HG02610 (cell line): ENCODE data around the gene TLCD4.
"Not testable (repeated sequence)": the region's sequence is repeated elsewhere in the genome, so short reads cannot be mapped to it uniquely, and the experiment has no call there.

Source experiments
- ATAC-seq: cut with Tn5 transposase; IDR thresholded peaks from one replicate; pipeline ENCODE4 v1.9.1; 2021; ENCODE audit warnings: mild to moderate bottlenecking, moderate library complexity; ENCODE audit not compliant: unreplicated experiment

TLCD4 gene

DNA sequence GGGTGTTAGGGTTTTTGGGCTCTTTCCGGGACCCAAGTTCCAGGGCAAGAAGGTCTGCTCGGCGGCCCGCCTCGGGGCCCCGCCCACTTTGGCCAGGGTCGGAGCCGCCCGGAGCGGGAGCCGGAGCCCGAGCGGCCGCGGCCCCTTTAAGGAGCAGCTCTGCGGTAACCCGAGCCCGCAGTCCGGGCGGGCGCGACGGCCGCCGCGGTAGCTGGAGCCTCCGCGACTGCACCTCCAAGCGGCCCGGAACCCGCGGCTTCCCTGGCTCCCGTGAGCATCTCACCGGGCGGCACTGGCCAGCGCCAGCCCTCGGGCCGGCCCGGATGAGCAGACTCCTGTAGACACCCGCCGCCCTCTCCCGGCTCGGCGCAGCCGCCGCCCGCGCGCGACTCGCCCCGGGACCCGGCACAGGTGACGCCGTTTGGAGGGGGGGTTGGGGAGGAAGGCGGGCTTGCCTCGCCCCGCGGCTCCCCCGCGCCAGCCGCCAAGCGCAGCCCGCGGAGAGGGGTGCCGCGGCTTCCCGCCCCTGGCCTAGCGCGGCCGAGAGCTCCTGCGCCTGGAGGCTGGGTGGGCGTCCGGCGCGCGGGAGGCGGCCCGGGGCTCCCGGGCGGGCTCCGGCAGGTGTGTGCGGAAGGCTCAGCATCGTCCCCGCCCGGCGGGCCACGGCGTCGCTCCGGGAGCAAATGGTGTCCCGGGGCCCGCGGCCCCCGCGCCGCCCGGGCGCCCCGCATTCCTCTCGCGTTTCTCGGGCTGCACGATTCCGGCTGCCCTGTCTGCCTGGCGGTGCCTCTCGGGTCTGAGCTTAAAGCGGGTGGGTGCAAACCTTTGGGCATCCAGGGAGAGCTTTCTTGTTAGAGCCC is at the start of gene TLCD4:
TLCD4 (plus strand) TSS at position 149 of the 860 bp plus-strand sequence. CDS start 26,547 bp downstream, outside the sequence.
- ATAC-seq = peak; percentile 41

- ATAC-seq = no peak
Measured at GRCh38 chr1:95067568-95067967, 49.6 kb upstream of the TLCD4 start.

GRCh38 chr1:95068956-95069709 is 48.0 kb upstream of the TLCD4 start:
- ATAC-seq = no peak

DNA sequence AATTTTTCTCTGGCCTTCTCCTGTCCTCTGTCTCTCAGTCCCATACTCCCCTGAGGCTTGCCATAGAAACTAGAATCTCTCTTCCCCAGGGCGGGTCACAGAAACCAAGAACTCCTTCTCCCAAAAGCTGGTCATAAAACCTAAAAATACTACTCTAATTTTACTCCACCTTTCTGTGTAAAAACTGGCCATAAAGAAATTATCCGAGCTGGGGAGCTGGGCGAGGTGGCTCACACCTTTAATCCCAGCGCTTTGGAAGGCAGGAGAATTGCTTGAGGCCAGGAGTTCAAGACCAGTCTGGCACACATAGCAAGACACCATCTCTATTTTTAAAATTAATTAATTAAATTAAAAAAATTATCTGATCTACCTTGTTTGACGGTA is 47.5 kb upstream of the TLCD4 start:
- no peak for ATAC-seq

DNA sequence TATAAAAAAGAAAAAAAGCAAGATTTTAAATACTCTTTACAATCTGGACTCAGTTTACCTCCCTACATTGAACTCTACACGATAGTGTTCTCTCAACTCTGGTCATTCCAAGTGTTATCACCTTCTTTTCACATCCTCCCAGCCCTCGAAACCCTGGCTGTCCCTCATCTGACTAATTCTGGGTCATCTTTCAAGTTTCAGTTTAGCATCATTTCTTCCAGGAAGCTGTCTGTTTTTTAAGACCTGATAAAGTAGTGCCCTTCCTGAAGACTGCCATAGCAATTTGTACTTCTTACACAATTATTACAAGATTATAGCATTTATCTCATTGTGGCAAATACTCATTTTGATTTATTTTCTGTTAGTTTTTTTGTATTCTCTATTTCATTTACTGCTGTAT is 45.6 kb upstream of the TLCD4 start:
- no peak for ATAC-seq

DNA sequence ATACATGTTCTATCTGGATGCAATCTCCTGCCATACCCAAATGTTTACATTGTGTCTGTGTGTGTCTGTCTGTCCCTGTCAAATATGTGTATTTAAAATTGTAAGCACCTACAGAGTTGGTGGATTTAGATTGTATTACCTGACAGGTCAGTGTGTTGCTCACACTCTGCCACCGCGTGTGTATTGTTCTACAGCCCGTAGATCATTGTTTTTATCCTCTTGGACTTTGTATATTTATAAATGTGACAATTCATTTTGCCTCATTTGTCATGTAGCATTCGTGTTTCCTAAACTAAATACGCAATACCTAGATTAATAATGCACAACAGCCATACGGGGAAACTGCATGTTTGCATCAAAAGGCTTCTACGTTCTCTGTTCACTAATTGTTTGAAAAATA is 45.0 kb upstream of the TLCD4 start:
- ATAC-seq = no peak

DNA sequence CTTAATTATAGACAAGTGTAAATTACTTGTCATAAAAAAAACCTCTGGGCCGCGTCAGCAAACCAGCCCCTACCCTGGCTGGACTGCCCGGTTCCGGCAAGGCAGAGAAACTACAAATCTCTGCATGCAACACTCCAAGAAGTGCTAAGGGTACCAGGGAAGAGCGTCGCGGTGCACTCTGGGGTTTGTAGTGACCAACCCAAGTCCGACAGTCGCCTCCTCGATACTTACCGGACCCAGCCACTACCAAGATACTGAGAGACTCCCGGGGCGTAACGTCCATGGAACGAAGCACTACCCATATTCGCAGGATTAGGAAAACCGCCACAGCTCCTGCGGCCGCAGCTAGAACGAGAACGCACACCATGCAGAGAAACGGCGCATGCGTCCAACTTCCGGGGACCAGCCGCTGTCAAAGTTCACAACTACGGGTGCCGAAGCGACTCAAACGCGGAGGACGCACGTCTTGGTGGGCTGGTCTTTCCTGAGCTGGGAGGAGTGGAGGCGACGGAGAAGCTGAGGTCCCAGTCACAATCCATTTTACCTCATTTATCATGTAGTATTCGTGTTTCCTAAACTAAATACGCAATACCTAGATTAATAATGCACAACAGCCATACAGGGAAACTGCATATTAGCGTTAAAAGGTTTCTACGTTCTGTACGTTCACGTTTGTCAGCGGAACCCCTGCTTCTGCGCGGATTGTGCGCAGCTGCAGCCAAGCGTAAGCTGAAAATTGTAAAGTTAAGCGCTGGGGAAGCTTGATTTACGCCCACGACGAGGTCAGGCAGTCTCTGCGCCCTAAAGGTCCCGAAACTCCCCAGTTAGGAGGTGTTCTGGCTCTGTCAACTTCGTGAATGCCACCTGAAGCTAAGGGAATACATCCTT is 44.4 kb upstream of the TLCD4 start, which contains the start of gene ALG14:
ALG14 (minus strand) TSS at position 420 of the 888 bp plus-strand sequence; CDS start at position 367, 53 bp downstream.
- peak; percentile 99 for ATAC-seq

- no peak for ATAC-seq
Measured at GRCh38 chr1:95073446-95073845, 43.7 kb upstream of the TLCD4 start.

DNA sequence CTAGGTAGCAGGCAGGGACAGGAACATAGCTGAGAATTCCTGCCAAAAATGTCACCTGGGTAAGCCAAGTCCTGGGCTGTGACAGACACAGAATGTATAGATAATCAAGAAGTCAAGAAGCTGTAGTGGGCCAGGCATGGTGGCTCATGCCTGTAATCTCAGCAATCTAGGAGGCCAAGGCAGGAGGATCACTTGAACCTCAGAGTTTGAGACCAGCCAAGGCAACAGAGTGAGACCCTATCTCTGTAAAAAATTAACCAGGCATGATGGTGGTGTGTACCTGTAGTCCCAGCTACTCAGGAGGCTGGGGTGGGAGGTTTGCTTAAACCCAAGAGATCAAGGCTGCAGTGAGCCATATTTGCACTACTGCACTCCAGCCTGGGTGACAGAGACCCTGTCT is 41.1 kb upstream of the TLCD4 start:
- no peak for ATAC-seq

DNA sequence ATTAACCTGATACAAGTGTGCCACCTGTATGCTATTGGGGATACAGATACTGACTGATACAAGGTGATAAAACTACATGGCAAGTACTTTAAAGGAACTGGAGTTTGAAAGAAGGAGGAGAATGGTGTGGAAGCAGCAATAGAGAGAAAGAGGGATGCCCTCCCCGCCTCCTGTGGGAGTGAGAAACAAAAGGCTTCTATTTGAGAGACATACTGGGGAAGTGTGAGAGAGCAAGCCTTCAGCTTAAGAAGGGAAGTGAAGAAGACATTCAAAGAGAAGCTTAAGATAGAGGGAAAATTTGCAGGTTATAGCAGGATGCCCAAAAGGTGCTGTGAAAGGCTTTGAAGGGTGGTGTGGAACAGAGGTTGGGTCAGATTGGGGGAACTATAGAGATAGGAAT is 36.7 kb upstream of the TLCD4 start:
- ATAC-seq = no peak

DNA sequence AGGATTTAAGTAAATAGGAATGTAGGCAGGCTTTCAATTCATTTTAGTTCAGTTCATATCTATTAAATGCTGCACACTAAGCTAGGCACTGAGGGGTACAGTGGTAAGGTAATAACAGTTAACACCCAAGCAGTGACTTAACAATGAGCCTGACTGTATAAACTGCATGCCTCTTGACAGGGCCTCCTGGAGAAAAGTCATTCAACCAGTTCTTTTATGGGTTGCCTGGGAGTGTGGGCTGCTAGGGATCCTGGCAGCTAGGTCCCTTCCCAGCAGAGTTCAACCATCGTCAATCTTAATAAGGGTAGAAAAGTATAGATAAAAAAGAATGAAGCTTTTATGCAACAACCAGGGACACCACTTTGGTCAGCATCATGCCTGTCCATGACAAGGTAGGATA is 36.3 kb upstream of the TLCD4 start:
- no peak for ATAC-seq

DNA sequence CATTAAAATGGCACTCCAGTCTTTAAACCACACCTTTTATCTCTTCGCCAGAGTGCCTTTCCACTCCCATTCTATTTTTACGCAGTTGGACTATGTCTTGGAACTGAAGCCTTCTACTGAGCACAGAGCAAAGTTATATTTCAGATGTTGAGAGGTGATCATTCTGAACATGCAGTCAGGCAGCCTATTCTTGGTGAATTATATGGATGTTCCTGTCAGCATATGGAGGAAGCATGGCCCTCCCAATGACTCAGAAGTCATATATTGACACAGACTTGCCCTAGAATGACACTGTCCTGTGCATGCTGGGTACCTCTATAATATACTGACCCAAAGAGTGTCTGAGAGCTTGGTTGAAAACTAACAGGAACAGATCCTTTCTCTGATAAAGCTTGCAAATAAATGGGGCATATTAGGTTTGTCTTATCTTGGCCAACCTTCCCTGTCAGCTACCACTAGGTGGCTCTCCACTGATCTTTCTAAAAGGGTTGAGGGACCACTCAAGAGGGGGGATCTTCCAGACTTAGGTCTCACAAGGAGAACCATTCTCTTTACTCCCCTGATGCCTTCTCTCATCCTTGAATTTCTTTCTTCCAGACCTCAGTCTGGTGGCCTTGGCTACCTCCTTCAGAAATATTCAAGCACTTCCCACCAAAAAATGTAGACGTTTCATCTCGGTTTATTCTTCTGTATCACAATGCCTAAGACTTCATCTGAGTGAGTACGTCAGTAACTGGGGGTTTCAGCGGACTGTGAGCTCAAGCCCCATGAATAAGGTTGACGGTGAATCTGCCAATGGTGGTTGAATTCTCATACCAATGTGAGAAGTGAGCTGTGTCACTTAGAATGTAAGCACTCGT is 32.6 kb upstream of the TLCD4 start:
- ATAC-seq = peak; percentile 77

DNA sequence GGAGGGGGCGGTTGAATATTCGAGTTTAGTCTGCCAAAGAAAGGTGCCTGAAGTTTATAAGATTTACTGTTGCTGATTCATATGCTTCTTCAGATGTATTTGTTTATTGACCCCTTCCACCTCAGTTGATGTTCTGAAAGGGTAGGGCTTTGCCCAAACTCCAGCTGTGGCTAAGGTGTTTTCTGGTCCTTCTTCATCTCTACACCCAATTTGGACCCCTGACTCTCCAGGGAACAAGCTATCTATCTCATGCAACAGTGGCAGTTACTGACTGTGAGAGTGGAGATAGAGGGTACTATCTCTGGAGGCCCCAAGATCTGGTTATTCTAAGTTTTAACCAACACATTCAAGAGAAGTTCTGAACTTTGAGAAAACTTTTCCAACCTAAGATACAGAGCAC is 31.8 kb upstream of the TLCD4 start:
- no peak for ATAC-seq

DNA sequence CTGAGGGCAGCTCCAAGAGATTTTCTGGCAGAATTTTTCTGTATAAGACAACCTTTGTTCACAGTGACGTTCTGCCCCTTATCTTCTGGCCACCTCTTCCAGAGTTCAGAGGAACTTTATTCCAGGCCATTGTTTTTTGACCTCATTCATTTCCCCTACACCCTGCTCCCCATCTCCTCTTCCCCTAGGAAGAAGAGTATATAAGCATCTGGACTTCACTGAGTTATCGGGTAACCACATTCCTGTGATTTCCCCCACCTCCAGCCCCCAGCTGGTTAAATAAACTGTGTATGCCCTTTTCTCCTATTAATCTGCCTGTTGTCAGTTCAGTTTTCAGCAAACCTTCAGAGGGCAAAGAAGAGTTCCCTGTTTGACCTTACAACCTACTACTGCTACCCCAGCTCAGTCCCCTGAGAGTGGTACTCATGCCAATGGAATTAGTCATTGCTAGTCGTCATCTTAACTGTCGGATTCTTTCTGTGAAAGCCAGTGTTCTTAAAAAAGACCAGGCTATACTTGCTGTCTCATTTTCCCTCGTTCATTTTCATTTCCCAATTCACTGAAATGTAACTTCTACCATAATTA is 30.1 kb upstream of the TLCD4 start:
- ATAC-seq = no peak

DNA sequence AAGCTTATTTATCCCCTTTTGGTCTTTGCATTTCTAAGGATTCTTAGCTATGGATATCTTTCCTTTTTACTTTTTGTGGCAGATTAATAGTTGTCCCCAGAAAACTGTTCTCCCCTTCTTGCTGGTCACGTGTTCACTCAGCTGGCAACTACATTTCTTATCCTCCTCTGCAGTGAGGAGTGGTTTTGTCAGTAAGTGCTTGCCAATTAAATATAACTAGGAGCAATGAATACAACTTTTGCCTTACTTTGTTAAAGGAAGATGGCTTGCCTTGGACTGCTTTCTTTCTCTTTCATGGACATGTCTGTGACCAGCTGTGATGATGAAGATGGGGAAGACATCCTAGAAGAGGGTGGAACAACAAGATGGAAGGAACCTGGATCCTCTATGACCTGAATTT is 28.9 kb upstream of the TLCD4 start:
- ATAC-seq = no peak

DNA sequence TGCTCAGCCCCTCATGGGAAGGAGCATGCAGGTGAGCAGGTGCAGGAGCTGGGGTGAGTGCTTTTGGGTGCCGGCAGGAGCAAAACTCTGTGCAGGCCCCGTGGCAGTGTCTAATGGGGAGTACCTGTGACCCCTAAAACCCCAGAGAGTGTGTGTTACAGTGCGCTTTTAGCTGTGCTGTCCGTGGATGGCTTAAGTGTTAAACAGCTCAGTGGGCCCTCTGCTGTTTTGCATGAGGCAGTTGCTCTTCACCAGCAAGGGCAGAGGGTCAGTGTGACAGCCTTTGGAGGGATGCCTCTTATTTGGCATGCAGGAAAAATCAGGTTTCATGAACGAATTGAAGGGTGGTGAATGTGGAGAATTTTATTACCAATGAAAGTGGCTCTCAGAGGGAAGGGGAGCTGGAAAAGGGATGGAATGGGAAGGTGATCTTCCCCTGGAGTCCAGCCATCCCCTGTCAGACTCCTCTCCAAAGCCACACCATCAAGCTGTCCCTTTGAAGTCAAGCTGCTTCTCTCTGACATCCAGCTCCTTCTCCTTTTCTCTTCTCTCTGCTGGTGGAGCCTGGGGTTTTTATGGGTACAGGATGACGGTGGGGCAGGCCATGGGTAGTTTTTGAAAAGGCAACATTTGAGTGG is 27.4 kb upstream of the TLCD4 start:
- no peak for ATAC-seq

DNA sequence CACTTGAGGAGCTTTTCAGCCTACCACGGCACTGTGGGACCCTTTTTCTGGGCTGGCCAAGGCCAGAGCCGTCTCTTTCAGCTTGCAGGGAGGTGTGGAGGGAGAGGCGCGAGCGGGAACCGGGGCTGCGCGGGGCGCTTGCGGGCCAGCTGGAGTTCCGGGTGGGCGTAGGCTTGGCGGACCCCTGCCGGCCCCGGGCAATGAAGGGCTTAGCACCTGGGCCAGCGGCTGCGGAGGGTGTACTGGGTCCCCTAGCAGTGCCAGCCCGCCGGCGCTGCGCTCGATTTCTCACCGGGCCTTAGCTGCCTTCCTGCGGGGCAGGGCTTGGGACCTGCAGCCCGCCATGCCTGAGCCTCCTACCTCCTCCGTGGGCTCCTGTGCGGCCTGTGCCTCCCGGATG is 25.9 kb upstream of the TLCD4 start:
- ATAC-seq = not testable (repeated sequence)

DNA sequence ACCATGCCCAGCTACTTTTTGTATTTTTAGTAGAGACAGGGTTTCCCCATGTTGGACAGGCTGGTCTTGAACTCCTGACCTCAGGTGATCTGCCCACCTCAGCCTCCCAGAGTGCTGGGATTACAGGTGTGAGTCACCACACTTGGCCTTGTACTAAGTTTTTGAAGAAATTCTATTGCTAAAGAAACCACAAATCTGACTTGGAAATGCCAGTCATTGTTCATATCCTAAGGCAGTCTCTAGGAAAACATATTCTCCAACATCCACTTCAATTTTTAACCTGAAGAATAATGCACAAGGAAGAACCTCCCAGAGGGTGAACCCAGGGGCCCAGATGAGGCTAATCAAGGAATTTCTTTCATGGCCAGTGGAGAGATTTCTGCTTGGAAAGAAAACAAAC is 24.3 kb upstream of the TLCD4 start:
- ATAC-seq = not testable (repeated sequence)

DNA sequence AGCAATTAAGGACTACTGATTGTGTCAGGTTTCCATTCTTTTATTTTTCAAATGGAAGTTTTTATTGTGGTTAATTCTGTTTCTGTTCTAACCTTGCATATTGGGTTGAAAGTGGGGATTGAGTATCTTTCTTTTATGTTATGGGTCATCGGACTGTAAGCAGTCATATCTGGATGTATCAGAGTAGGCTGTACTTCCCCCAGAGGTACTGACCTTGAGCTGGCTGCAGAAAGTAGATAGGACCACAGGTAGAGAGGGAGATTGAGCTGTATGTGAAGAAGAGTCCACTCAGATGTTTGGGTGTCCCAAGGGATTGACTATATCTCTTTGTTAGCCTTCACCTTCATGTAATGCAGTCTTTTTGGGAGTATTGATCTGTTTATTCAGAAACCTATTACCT is 23.9 kb upstream of the TLCD4 start:
- ATAC-seq = peak; percentile 74
